Measurements from ENCODE around the gene AMT.

DNA sequence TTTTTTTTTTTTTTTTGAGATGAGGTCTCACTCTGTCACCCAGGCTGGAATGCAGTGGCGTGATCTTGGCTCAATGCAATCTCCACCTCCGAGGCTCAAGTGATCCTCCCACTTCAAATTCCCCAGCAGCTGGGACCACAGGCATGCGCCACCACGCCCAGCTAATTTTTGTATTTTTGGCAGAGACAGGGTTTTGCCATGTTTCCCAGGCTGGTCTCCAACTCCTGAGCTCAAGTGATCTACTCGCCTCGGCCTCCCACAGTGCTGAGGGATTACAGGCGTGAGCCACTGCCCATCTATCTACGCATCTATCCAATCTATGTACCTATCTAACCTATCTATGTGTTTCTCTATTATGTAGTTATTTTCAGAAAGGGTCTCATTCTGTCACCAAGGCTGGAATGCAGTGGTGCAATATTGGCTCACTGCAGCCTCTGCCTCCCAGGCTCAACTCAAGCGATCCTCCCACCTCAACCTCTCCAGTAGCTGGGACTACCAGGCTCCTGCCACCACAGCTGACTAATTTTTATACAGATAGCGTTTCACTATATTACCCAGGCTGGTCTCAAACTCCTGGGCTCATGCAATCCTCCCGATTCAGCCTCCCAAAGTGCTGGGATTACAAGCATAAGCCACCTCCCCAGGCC, 43.9 kb downstream of the AMT start:
- TF ChIP-seq, protein P1, sequence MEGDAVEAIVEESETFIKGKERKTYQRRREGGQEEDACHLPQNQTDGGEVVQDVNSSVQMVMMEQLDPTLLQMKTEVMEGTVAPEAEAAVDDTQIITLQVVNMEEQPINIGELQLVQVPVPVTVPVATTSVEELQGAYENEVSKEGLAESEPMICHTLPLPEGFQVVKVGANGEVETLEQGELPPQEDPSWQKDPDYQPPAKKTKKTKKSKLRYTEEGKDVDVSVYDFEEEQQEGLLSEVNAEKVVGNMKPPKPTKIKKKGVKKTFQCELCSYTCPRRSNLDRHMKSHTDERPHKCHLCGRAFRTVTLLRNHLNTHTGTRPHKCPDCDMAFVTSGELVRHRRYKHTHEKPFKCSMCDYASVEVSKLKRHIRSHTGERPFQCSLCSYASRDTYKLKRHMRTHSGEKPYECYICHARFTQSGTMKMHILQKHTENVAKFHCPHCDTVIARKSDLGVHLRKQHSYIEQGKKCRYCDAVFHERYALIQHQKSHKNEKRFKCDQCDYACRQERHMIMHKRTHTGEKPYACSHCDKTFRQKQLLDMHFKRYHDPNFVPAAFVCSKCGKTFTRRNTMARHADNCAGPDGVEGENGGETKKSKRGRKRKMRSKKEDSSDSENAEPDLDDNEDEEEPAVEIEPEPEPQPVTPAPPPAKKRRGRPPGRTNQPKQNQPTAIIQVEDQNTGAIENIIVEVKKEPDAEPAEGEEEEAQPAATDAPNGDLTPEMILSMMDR (conservative IDR thresholded peaks at IDR 0.05; ENCODE audit: low read depth, low read length): no peak
- no peak for TF ChIP-seq EZH2 (IDR thresholded peaks at IDR 0.05; ENCODE audit: borderline replicate concordance, low read depth, low read length, poor library complexity, severe bottlenecking)

Data from A673 (cell line).